Measurements from ENCODE around the gene ROCK1. TPM values are rescaled to one million over a fixed set of nuclear protein-coding genes. Genes with fewer than 3 reads are reported as not detected.

The ROCK1 gene
- total RNA-seq, 4 donors from 2014 or later = 17.6 to 58.2 (median 24.8) TPM

GRCh38 chr18:21084511-21085078 lies 27.0 kb downstream of the ROCK1 start:
- Histone ChIP-seq H3K36me3 (no peaks in the 10 kb centered on the region), H3K4me3 (no peak overlapping the region), H3K27ac (no peak overlapping the region), H3K4me1 (peaks cover 0 to 6% (median 0%) of the 10 kb centered on the region in 3 donors), H3K27me3 (no peaks in the 10 kb centered on the region), H3K9me3 (peaks cover 0 to 5% (median 0%) of the 10 kb centered on the region in 3 donors)
- DNase-seq = no peak
- no peak for TF ChIP-seq CTCF (IDR thresholded peaks at IDR 0.05)
- no peak for TF ChIP-seq POLR2A (IDR thresholded peaks at IDR 0.05)
- intact Hi-C loops (cut with DNase I) = loop anchor here (5.0 kb wide), 1 partner anchor 98 kb away; no protein-coding TSS in a partner anchor
- 58 to 84% methylated on average over 3 of the region's 3 CpGs for WGBS, 2 donors

- H3K4me1 ChIP-seq = peaks cover 0 to 20% (median 0%) of the 10 kb centered on the region in 3 donors
- TF ChIP-seq CTCF (IDR thresholded peaks at IDR 0.05) = no peak
- no peak for TF ChIP-seq POLR2A (IDR thresholded peaks at IDR 0.05)
- DNase-seq = no peak
Measured at GRCh38 chr18:21083017-21083416, 28.6 kb downstream of the ROCK1 start.

GRCh38 chr18:21081426-21081825 lies 30.2 kb downstream of the ROCK1 start:
- peaks cover 0 to 27% (median 4%) of the 10 kb centered on the region in 3 donors for H3K4me1 ChIP-seq
- no peaks in the 10 kb centered on the region for H3K36me3 ChIP-seq
- H3K27me3 ChIP-seq = no peaks in the 10 kb centered on the region
- no peak overlapping the region for H3K27ac ChIP-seq
- intact Hi-C loops (cut with DNase I) = loop anchor here (5.0 kb wide), 1 partner anchor 101 kb away; no protein-coding TSS in a partner anchor
- TF ChIP-seq CTCF (IDR thresholded peaks at IDR 0.05) = no peak
- 74 to 91% methylated on average over 1 of the region's 1 CpG for WGBS, 2 donors
- no peak overlapping the region for H3K4me3 ChIP-seq
- peaks cover 0 to 5% (median 0%) of the 10 kb centered on the region in 3 donors for H3K9me3 ChIP-seq
- no peak for DNase-seq

More at GRCh38 chr18:21083017-21083416, 28.6 kb downstream of the ROCK1 start:
- Histone ChIP-seq H3K4me3 (no peak overlapping the region), H3K27me3 (no peaks in the 10 kb centered on the region), H3K27ac (no peak overlapping the region), H3K9me3 (peaks cover 0 to 5% (median 0%) of the 10 kb centered on the region in 3 donors), H3K36me3 (no peaks in the 10 kb centered on the region)
- intact Hi-C loops (cut with DNase I) = loop anchor here (5.0 kb wide), 1 partner anchor 99 kb away; no protein-coding TSS in a partner anchor

GRCh38 chr18:21080576-21080975 lies 31.0 kb downstream of the ROCK1 start:
- Histone ChIP-seq H3K27me3 (no peaks in the 10 kb centered on the region), H3K9me3 (peaks cover 0 to 5% (median 0%) of the 10 kb centered on the region in 3 donors), H3K36me3 (no peaks in the 10 kb centered on the region), H3K27ac (no peak overlapping the region), H3K4me1 (peaks cover under 1 to 35% (median 4%) of the 10 kb centered on the region in 3 donors), H3K4me3 (no peak overlapping the region)
- TF ChIP-seq CTCF (IDR thresholded peaks at IDR 0.05) (no peak), POLR2A (IDR thresholded peaks at IDR 0.05) (no peak)
- intact Hi-C loops (cut with DNase I) = loop anchor here (5.0 kb wide), 1 partner anchor 102 kb away; no protein-coding TSS in a partner anchor
- 96 to 100% methylated on average over 1 of the region's 1 CpG for WGBS, 2 donors
- no peak for DNase-seq

- Histone ChIP-seq H3K36me3 (no peaks in the 10 kb centered on the region), H3K27ac (no peak overlapping the region), H3K27me3 (no peaks in the 10 kb centered on the region), H3K4me3 (no peak overlapping the region), H3K4me1 (peaks cover 7 to 60% (median 23%) of the 10 kb centered on the region in 3 donors), H3K9me3 (no peaks in the 10 kb centered on the region)
- DNase-seq = no peak
- TF ChIP-seq CTCF (IDR thresholded peaks at IDR 0.05) = no peak
- no peak for TF ChIP-seq POLR2A (IDR thresholded peaks at IDR 0.05)
- 46 to 50% methylated on average over 3 of the region's 3 CpGs for WGBS, 2 donors
- intact Hi-C loops (cut with DNase I) = no loop called here
Measured at GRCh38 chr18:21074336-21075323, 37.0 kb downstream of the ROCK1 start.
